Measurements from ENCODE around the gene PRKCA.

Gene PRKCA

GRCh38 chr17:66557886-66558285, 255.5 kb downstream of the PRKCA start:
- DNase-seq (ENCODE audit: low read depth) = no peak
- H3K4me3 ChIP-seq (ENCODE audit: low read depth, low read length) = no peak overlapping the region
- TF ChIP-seq MAX (IDR thresholded peaks at IDR 0.05; ENCODE audit: low read depth, low read length) = no peak
- TF ChIP-seq POLR2A (IDR thresholded peaks at IDR 0.05; ENCODE audit: extremely low read depth, insufficient read length) = no peak
- TF ChIP-seq MYC (IDR thresholded peaks at IDR 0.05; ENCODE audit: low read depth, low read length) = no peak
- TF ChIP-seq CTCF (IDR thresholded peaks at IDR 0.05; ENCODE audit: low read depth, low read length) = no peak

GRCh38 chr17:66560691-66561090, 258.3 kb downstream of the PRKCA start:
- H3K4me3 ChIP-seq (ENCODE audit: low read depth, low read length) = no peak overlapping the region
- TF ChIP-seq MAX (IDR thresholded peaks at IDR 0.05; ENCODE audit: low read depth, low read length) (no peak), POLR2A (IDR thresholded peaks at IDR 0.05; ENCODE audit: extremely low read depth, insufficient read length) (no peak), CTCF (IDR thresholded peaks at IDR 0.05; ENCODE audit: low read depth, low read length) (no peak), MYC (IDR thresholded peaks at IDR 0.05; ENCODE audit: low read depth, low read length) (no peak)
- DNase-seq (ENCODE audit: low read depth) = no peak

GRCh38 chr17:66562119-66562518, 259.7 kb downstream of the PRKCA start:
- H3K4me3 ChIP-seq (ENCODE audit: low read depth, low read length) = no peak overlapping the region
- no peak for TF ChIP-seq MYC (IDR thresholded peaks at IDR 0.05; ENCODE audit: low read depth, low read length)
- no peak for TF ChIP-seq CTCF (IDR thresholded peaks at IDR 0.05; ENCODE audit: low read depth, low read length)
- TF ChIP-seq MAX (IDR thresholded peaks at IDR 0.05; ENCODE audit: low read depth, low read length) = no peak
- TF ChIP-seq POLR2A (IDR thresholded peaks at IDR 0.05; ENCODE audit: extremely low read depth, insufficient read length) = no peak
- no peak for DNase-seq (ENCODE audit: low read depth)

GRCh38 chr17:66564992-66565465, 262.6 kb downstream of the PRKCA start:
- TF ChIP-seq MYC (IDR thresholded peaks at IDR 0.05; ENCODE audit: low read depth, low read length) (no peak), CTCF (IDR thresholded peaks at IDR 0.05; ENCODE audit: low read depth, low read length) (no peak), MAX (IDR thresholded peaks at IDR 0.05; ENCODE audit: low read depth, low read length) (no peak), POLR2A (IDR thresholded peaks at IDR 0.05; ENCODE audit: extremely low read depth, insufficient read length) (no peak)
- H3K4me3 ChIP-seq (ENCODE audit: low read depth, low read length) = no peak overlapping the region
- no peak for DNase-seq (ENCODE audit: low read depth)

GRCh38 chr17:66567234-66568170, 265.1 kb downstream of the PRKCA start:
- peak; percentile 81 for TF ChIP-seq CTCF (IDR thresholded peaks at IDR 0.05; ENCODE audit: low read depth, low read length)
- TF ChIP-seq POLR2A (IDR thresholded peaks at IDR 0.05; ENCODE audit: extremely low read depth, insufficient read length) = no peak
- DNase-seq (ENCODE audit: low read depth) = peak; percentile 73
- no peak overlapping the region for H3K4me3 ChIP-seq (ENCODE audit: low read depth, low read length)

All from NB4 (cell line).